Vein endothelial cell (primary cell): ENCODE data around the gene PTPRN2. TPM values are rescaled to one million over a fixed set of nuclear protein-coding genes. Genes with fewer than 3 reads are reported as not detected.

Source experiments
- small RNA-seq: library from RNA; depleted of rRNA; stranded (forward); fragments of <200 nt; gene quantifications from one replicate; pipeline ENCODE3, GENCODE V24; 2012
- total RNA-seq: library from RNA; depleted of rRNA; stranded (reverse); fragments of >200 nt; gene quantifications from 2 replicates; pipeline ENCODE4 v1.2.3, GENCODE V29; 2012

The PTPRN2 gene
- total RNA-seq = 0.65 and 1.4 TPM in 2 replicates

DNA sequence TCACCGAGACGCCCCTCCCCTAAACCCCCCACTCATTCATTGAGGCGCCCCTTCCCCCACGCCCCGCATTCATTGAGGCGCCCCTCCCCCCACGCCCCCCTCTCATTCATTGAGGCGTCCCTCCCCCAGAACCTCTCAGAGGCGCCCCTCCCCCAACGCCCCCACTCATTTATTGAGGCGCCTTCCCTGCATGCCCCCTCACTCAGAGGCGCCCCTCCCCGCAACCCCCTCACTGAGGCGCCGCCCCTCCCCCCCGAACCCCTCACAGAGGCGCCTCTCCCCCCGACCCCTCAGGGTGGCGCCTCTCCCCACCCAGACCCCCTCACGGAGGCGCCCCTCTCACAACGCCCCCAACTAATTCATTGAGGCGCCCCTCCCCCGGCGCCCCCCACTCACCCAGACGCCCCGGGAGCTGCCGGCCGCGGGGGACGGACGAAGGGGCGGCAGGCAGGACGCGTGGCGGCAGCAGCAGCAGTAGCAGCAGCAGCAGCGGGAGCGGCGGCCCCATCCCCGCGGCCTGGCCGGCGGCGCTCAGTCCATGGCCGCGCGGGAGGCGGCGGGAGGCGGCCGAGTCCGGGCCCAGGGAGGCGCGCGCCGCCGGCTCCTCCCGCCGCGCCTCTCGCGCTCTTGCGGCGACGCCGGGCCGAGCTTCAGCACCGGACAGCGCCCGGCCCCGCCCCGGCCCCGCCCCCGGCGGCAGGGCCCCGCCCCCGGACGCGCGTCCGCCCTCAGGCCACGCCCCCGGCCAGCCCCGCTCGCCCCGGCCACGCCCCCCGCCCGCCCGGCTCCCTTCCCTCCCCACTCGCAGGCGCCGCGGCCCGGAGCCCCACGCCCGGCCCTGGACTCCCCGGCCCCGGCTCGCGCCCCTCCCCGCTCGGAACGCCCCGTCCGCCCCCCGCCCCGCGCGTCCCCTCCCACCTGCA lies at the start of gene PTPRN2:
TSS of gene PTPRN2 (minus strand) at position 662 of the 923 bp plus-strand sequence.

Small RNA genes lying within 50 kb of the gene (small RNA-seq; reads per million reads assigned to genes)
- gene MIR153-2 (not detected), gene MIR5707 (not detected), gene MIR595 (not detected), gene THAP5P1 (0.11 reads per million)

Other genes starting within 250 kb of the PTPRN2 start
- 14.0 and 25.2 TPM in 2 replicates for gene NCAPG2, start 117.0 kb upstream of the PTPRN2 start, total RNA-seq
- 66.0 and 70.0 TPM in 2 replicates for gene ESYT2, start 241.7 kb upstream of the PTPRN2 start, total RNA-seq